Progenitor cell of endocrine pancreas (in vitro differentiated cells): Measurements from ENCODE around the gene BACE2. TPM values are rescaled to one million over a fixed set of nuclear protein-coding genes. Genes with fewer than 3 reads are reported as not detected.

ENCODE experiments used
- DNase-seq: peaks from one replicate; pipeline ENCODE4 v3.0.0; 2021; ENCODE audit warnings: low spot score; ENCODE audit not compliant: unreplicated experiment
- H3K27ac Mint-ChIP-seq: 2 replicates; pipeline ENCODE4 v1.8.0; 2021; ENCODE audit warnings: mild to moderate bottlenecking, moderate library complexity, mixed read lengths
- H3K27me3 Mint-ChIP-seq: 2 replicates; pipeline ENCODE4 v1.8.0; 2021; ENCODE audit warnings: mixed read lengths
- H3K36me3 Mint-ChIP-seq: 2 replicates; pipeline ENCODE4 v1.8.0; 2022; ENCODE audit warnings: mixed read lengths; ENCODE audit not compliant: insufficient read depth
- H3K4me1 Mint-ChIP-seq: 2 replicates; pipeline ENCODE4 v1.8.0; 2021; ENCODE audit warnings: low read depth, mixed read lengths
- H3K4me3 Mint-ChIP-seq: 2 replicates; pipeline ENCODE4 v1.8.0; 2021; ENCODE audit warnings: low read depth, mild to moderate bottlenecking, moderate library complexity, mixed read lengths
- H3K9me3 Mint-ChIP-seq: 2 replicates; pipeline ENCODE4 v1.8.0; 2021; ENCODE audit warnings: low read depth, mixed read lengths
- total RNA-seq: library from RNA; stranded (reverse); gene quantifications from 2 replicates; pipeline ENCODE4 v1.2.1, GENCODE V29; 2021
- TF ChIP-seq, protein P1 (sequence below): fragments of 200-600 bp; sonication (generic); IDR thresholded peaks from one replicate; pipeline ENCODE4 v1.5.0; 2021; ENCODE audit warnings: antibody characterized with exemption, mild to moderate bottlenecking; ENCODE audit not compliant: unreplicated experiment

Gene BACE2
- total RNA-seq, 1 donor from 2014 or later: 13.4 TPM

DNA sequence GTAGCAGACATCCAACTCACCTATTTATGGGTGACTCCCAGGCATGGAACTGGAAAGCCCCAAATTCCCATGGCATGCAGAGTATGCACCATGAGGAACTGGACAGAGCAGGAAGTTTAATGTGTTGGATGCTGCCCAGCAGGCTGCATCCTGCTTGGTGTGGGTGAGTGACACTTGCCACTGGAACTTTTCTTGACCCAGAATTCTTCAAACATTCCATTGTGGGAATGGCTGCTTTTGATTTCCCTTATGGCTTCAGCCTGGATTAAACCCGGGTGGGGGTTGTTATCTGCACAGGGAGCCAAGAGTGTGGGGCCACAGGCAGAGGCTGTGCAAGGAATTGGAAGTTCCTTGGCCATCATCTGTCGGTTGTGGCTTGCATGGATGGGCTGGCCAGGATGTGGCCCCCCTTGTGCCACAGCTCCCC lies 26.9 kb upstream of the BACE2 start:
- no peak for DNase-seq
- H3K27me3 Mint-ChIP-seq: peaks cover 31% of the 10 kb centered on the region
- no peaks in the 10 kb centered on the region for H3K4me1 Mint-ChIP-seq
- no peaks in the 10 kb centered on the region for H3K9me3 Mint-ChIP-seq
- H3K27ac Mint-ChIP-seq: no peak overlapping the region
- TF ChIP-seq, protein P1, sequence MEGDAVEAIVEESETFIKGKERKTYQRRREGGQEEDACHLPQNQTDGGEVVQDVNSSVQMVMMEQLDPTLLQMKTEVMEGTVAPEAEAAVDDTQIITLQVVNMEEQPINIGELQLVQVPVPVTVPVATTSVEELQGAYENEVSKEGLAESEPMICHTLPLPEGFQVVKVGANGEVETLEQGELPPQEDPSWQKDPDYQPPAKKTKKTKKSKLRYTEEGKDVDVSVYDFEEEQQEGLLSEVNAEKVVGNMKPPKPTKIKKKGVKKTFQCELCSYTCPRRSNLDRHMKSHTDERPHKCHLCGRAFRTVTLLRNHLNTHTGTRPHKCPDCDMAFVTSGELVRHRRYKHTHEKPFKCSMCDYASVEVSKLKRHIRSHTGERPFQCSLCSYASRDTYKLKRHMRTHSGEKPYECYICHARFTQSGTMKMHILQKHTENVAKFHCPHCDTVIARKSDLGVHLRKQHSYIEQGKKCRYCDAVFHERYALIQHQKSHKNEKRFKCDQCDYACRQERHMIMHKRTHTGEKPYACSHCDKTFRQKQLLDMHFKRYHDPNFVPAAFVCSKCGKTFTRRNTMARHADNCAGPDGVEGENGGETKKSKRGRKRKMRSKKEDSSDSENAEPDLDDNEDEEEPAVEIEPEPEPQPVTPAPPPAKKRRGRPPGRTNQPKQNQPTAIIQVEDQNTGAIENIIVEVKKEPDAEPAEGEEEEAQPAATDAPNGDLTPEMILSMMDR: no peak
- no peaks in the 10 kb centered on the region for H3K36me3 Mint-ChIP-seq
- no peak overlapping the region for H3K4me3 Mint-ChIP-seq

DNA sequence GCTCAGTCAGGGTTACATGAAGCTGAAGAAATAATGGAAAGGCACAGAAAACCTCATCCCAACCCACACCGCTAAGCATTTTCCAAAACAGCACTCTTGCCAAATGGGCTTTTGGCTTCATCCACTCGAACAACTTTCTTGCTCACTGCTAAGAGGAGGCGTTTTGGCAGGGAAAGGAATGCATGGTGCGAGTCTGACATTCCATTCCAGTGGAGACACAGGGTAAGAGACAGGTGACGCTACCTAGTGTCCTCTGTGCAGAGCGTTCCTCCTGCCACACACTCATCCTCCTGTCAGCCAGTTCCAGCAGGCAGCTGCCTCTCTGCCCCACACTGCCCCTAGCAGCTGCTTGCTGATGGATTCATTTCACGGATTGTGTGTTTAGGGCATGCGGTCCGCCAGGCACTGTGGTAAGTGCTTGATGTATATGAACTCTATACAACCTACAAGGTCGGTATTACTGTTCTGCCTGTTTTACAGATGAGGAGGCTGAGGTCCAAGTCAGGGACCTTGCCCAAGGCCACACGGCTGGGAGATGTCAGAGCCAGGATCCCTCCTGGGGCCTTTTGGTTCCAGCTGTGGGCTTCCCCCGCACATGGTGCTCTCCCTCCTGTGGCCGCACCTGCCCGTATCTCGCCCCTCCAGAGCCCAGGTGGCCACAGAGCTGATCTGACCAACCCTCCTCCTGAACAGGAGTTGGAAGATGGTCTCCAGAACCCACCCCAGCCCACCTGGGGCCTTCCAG lies 25.7 kb upstream of the BACE2 start:
- Mint-ChIP-seq H3K9me3 (no peaks in the 10 kb centered on the region), H3K4me3 (no peak overlapping the region), H3K27me3 (peaks cover 35% of the 10 kb centered on the region), H3K27ac (no peak overlapping the region), H3K36me3 (no peaks in the 10 kb centered on the region), H3K4me1 (no peaks in the 10 kb centered on the region)
- TF ChIP-seq, protein P1: no peak
- no peak for DNase-seq

DNA sequence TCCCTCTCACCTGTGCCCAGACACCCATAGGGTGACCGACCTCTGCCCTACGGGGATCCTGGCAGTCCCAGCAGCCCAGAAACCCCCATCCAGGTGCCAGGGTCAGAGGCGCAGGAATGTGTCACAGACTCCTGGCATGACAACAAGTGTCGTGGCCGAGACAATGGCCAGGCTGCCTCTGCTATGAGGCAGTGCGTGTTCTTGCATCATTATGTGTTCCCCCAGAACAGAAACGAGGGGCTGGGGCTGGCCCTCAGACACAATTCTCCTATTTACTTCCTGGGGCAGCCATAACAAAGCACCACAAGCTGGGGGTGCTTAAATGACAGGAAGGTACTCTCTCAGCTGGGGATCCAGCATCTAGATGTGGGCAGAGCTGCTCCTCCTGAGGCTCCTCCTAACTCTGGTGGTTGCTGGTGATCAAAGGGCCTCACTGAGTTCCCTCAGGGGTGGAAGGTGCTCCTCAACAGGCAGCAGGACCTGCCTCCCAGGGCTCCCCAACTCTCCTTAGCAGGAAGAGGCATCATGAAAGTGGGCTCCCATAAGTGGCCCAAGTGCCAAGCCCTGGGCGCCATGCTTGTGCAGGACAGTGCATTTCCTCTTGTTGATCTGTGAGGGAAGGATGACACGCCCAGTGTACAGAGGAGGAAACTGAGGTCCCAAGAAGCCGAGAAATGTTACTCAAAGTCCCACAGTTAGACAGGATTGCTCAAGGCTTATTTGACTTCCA lies 24.2 kb upstream of the BACE2 start:
- Mint-ChIP-seq H3K4me1 (no peaks in the 10 kb centered on the region), H3K4me3 (no peak overlapping the region), H3K27me3 (peaks cover 35% of the 10 kb centered on the region), H3K27ac (no peak overlapping the region), H3K36me3 (no peaks in the 10 kb centered on the region), H3K9me3 (no peaks in the 10 kb centered on the region)
- DNase-seq: no peak
- TF ChIP-seq, protein P1: no peak

DNA sequence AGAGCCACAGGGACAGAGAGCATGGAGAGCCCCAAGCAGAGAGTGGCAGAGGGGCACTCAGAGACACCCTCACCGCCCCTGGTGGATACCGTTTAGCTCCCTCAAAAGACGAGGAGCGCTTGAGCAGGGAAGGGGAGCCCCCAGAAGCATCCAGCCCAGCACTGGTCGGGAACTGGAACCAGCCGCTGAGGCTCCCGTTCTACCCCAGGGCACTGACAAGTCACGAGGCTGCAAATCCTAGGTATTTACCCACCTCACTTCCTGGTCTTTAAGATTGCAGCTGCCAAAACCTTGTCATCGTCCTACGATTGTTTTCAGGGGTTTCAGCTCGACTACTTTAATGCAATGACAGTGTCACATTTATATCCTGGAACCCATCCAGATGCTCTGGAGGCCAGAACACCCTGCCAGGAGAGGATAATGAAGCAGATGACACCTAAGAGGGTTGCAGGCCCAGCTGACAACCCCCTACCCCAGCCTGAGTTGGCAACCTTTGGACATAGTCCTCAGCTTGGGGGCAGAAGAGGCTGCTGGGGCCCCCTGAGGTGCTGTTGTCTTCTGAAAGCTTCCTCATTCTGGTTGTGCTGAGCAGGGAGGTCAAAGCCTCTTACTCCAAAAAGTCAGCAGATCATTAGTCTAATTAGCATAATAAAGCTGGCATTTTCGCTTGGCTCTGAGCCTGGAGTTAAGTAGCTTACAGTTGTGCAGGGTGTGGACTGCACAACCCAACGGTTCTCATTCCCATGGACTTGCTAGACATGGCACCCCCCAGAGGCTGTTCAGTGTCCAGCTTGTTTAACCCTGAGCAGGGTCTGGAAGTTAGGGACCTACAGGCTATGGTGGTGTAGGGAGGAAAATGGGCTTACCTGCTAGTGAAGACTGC lies 20.6 kb upstream of the BACE2 start:
- peaks cover 29% of the 10 kb centered on the region for H3K27me3 Mint-ChIP-seq
- H3K4me1 Mint-ChIP-seq: no peaks in the 10 kb centered on the region
- DNase-seq: no peak
- no peaks in the 10 kb centered on the region for H3K36me3 Mint-ChIP-seq
- no peaks in the 10 kb centered on the region for H3K9me3 Mint-ChIP-seq
- H3K4me3 Mint-ChIP-seq: no peak overlapping the region
- H3K27ac Mint-ChIP-seq: no peak overlapping the region
- TF ChIP-seq, protein P1: no peak

DNA sequence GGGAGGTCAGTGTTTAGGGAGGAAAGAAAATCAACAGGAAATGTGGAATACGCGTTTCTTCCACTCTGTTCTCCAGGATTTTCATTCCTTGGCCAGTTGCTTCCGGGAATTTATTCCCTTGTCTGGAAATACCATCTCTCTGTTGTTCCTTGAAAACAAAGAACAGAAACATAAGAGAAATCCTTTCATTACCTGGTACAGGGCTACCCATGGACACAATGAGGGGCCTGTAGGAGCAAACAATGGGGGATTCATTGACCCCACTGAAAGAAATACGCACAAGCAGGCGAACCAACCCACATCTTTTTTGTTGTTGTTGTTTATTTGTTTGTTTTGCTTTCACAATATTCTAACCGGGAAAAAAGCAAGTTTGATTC lies 20.0 kb upstream of the BACE2 start:
- TF ChIP-seq, protein P1: no peak
- DNase-seq: no peak
- Mint-ChIP-seq H3K36me3 (no peaks in the 10 kb centered on the region), H3K27ac (no peak overlapping the region), H3K4me1 (no peaks in the 10 kb centered on the region), H3K9me3 (no peaks in the 10 kb centered on the region), H3K4me3 (no peak overlapping the region), H3K27me3 (peaks cover 22% of the 10 kb centered on the region)
